IMR-90 (cell line): ENCODE data around the gene PITPNC1. TPM values are rescaled to one million over a fixed set of nuclear protein-coding genes. Genes with fewer than 3 reads are reported as not detected.

Experiments used
- ATAC-seq: fragments of 200-7000 bp; cut with Tn5 transposase; 2 replicates; pipeline ENCODE4 v1.9.1; 2020; ENCODE audit warnings: low read depth, mild to moderate bottlenecking, moderate library complexity
- BruUV-seq: library from RNA; stranded (reverse); fragments of 400-500 nt; replicated peaks from 2 replicates; lab custom pipeline; 2021; lab: Mats Ljungman, UMichigan
- CTCF ChIA-PET: fragments of 300-600 bp; formaldehyde crosslinking; extraction: SDS; loops from one replicate; lab custom pipeline; 2021; ENCODE audit warnings: antibody characterized with exemption; lab: Yijun Ruan, JAX
- POLR2A ChIA-PET: fragments of 300-600 bp; sonication (Branson Sonifier 250); formaldehyde crosslinking; loops from one replicate; lab custom pipeline; 2022; ENCODE audit warnings: antibody characterized with exemption; ENCODE audit not compliant: unreplicated experiment; lab: Charles Lee
- DNase-seq: peaks from one replicate; pipeline ENCODE4 v3.0.0; 2013
- H2AFZ ChIP-seq: replicated peaks from 2 replicates; pipeline ENCODE3; 2013; ENCODE audit warnings: low read length, mild to moderate bottlenecking; ENCODE audit not compliant: poor library complexity
- H2AK5ac ChIP-seq: 2 replicates; pipeline ENCODE4 v1.6.1; 2013; ENCODE audit warnings: low read depth, low read length, inconsistent platforms
- H2AK9ac ChIP-seq: replicated peaks from 2 replicates; pipeline ENCODE3; 2013; ENCODE audit warnings: mild to moderate bottlenecking, low read depth, low read length, moderate library complexity; ENCODE audit not compliant: poor library complexity
- H2BK120ac ChIP-seq: 2 replicates; pipeline ENCODE4 v1.6.1; 2013; ENCODE audit warnings: low read depth, low read length, inconsistent platforms
- H2BK15ac ChIP-seq: 3 replicates; pipeline ENCODE4 v1.6.1; 2013; ENCODE audit warnings: low read depth, low read length, inconsistent platforms
- H2BK20ac ChIP-seq: 2 replicates; pipeline ENCODE4 v1.6.1; 2013; ENCODE audit warnings: low read depth, mild to moderate bottlenecking, inconsistent platforms, low read length, moderate library complexity
- H2BK5ac ChIP-seq: 2 replicates; pipeline ENCODE4 v1.6.1; 2013; ENCODE audit warnings: mild to moderate bottlenecking, low read depth, low read length, inconsistent platforms; ENCODE audit not compliant: poor library complexity, severe bottlenecking
- H3K14ac ChIP-seq: replicated peaks from 2 replicates; pipeline ENCODE4 v1.6.1; 2013; ENCODE audit warnings: low read depth, low read length, inconsistent platforms
- H3K18ac ChIP-seq: 2 replicates; pipeline ENCODE4 v1.6.1; 2013; ENCODE audit warnings: low read depth, low read length, control low read depth
- H3K23ac ChIP-seq: 2 replicates; pipeline ENCODE4 v1.6.1; 2013; ENCODE audit warnings: low read depth, low read length, inconsistent platforms
- H3K27ac ChIP-seq: 2 replicates; pipeline ENCODE4 v1.5.1; 2013; ENCODE audit warnings: mild to moderate bottlenecking, control low read depth, low read length; ENCODE audit not compliant: insufficient read depth
- H3K27me3 ChIP-seq: 2 replicates; pipeline ENCODE4 v1.6.1; 2013; ENCODE audit warnings: low read length; ENCODE audit not compliant: control insufficient read depth, insufficient read depth
- H3K36me3 ChIP-seq: 2 replicates; pipeline ENCODE4 v1.6.1; 2013; ENCODE audit warnings: low read length, mixed read lengths; ENCODE audit not compliant: control insufficient read depth, insufficient read depth
- H3K4ac ChIP-seq: 2 replicates; pipeline ENCODE4 v1.6.1; 2013; ENCODE audit warnings: low read depth, low read length, inconsistent platforms
- H3K4me1 ChIP-seq: 2 replicates; pipeline ENCODE4 v1.6.1; 2013; ENCODE audit warnings: low read length, mixed read lengths; ENCODE audit not compliant: control insufficient read depth, insufficient read depth
- H3K4me2 ChIP-seq: 2 replicates; pipeline ENCODE4 v1.6.1; 2013; ENCODE audit warnings: low read depth, mild to moderate bottlenecking, control low read depth, low read length, moderate library complexity
- H3K4me3 ChIP-seq: 2 replicates; pipeline ENCODE4 v1.5.1; 2013; ENCODE audit warnings: low read depth, mild to moderate bottlenecking, control low read depth, low read length, moderate library complexity; ENCODE audit not compliant: insufficient read depth
- H3K56ac ChIP-seq: 2 replicates; pipeline ENCODE4 v1.6.1; 2013; ENCODE audit warnings: low read length, inconsistent platforms; ENCODE audit not compliant: insufficient read depth; ENCODE audit errors: extremely low read depth
- H3K79me1 ChIP-seq, 2 experiments: 2 replicates each; pipeline ENCODE4 v1.6.1; 2013; ENCODE audit warnings: low read length in 2 of 2, inconsistent platforms in 1 of 2, low read depth in 1 of 2
- H3K9ac ChIP-seq: 2 replicates; pipeline ENCODE4 v1.6.1; 2013; ENCODE audit warnings: low read depth, low read length, control low read depth
- H3K9me1 ChIP-seq: 2 replicates; pipeline ENCODE4 v1.6.1; 2013; ENCODE audit warnings: low read length, inconsistent platforms; ENCODE audit not compliant: insufficient read depth
- H3K9me3 ChIP-seq: 2 replicates; pipeline ENCODE4 v1.6.1; 2013; ENCODE audit warnings: low read length; ENCODE audit not compliant: control insufficient read depth, insufficient read depth
- H4K20me1 ChIP-seq: 2 replicates; pipeline ENCODE4 v1.6.1; 2013; ENCODE audit warnings: low read length, inconsistent platforms; ENCODE audit not compliant: insufficient read depth
- H4K5ac ChIP-seq: 2 replicates; pipeline ENCODE4 v1.6.1; 2013; ENCODE audit warnings: mild to moderate bottlenecking, low read depth, low read length, control low read depth
- H4K8ac ChIP-seq, 2 experiments: 2 replicates each; pipeline ENCODE4 v1.6.1; 2013; ENCODE audit warnings: low read depth in 2 of 2, low read length in 2 of 2, control low read depth in 1 of 2, inconsistent platforms in 1 of 2
- H4K91ac ChIP-seq: 2 replicates; pipeline ENCODE4 v1.6.1; 2013; ENCODE audit warnings: low read depth, low read length, inconsistent platforms; ENCODE audit not compliant: insufficient read depth
- BHLHE40 ChIP-seq: fragments of 150-350 bp; IDR thresholded peaks from 2 replicates; pipeline ENCODE4 v1.6.1; 2016; ENCODE audit warnings: mild to moderate bottlenecking, low read depth, low read length
- CEBPB ChIP-seq: IDR thresholded peaks from 2 replicates; pipeline ENCODE4 v1.6.1; 2012; ENCODE audit warnings: low read depth, low read length, improper control_type of control experiment
- CHD1 ChIP-seq: IDR thresholded peaks from 2 replicates; pipeline ENCODE4 v1.6.1; 2012; ENCODE audit warnings: low read depth, low read length, improper control_type of control experiment
- FOS ChIP-seq: fragments of 150-350 bp; IDR thresholded peaks from 2 replicates; pipeline ENCODE4 v1.6.1; 2016; ENCODE audit warnings: low read depth, low read length
- MAFK ChIP-seq: IDR thresholded peaks from 2 replicates; pipeline ENCODE4 v1.6.1; 2012; ENCODE audit warnings: low read depth, low read length, improper control_type of control experiment
- MAZ ChIP-seq: IDR thresholded peaks from 2 replicates; pipeline ENCODE4 v1.6.1; 2012; ENCODE audit warnings: low read depth, mild to moderate bottlenecking, low read length, improper control_type of control experiment, moderate library complexity, borderline replicate concordance
- MXI1 ChIP-seq: IDR thresholded peaks from 2 replicates; pipeline ENCODE4 v1.6.1; 2012; ENCODE audit warnings: low read depth, mild to moderate bottlenecking, low read length, moderate library complexity, borderline replicate concordance
- POLR2A ChIP-seq: IDR thresholded peaks from 2 replicates; pipeline ENCODE4 v1.6.1; 2012; ENCODE audit warnings: mild to moderate bottlenecking, low read depth, low read length
- RAD21 ChIP-seq: IDR thresholded peaks from 2 replicates; pipeline ENCODE4 v1.6.1; 2012; ENCODE audit warnings: low read length, improper control_type of control experiment
- RCOR1 ChIP-seq: IDR thresholded peaks from 2 replicates; pipeline ENCODE4 v1.6.1; 2012; ENCODE audit warnings: mild to moderate bottlenecking, low read length, improper control_type of control experiment; ENCODE audit not compliant: insufficient replicate concordance
- RFX5 ChIP-seq: IDR thresholded peaks from 2 replicates; pipeline ENCODE4 v1.8.0; 2012; ENCODE audit warnings: low read depth, mild to moderate bottlenecking, low read length, moderate library complexity
- SMC3 ChIP-seq: fragments of 150-350 bp; IDR thresholded peaks from 2 replicates; pipeline ENCODE4 v1.6.1; 2016; ENCODE audit warnings: low read depth, mild to moderate bottlenecking, antibody characterized with exemption, low read length, moderate library complexity
- WGBS, 2 experiments: methylation state at CpG; one replicate each; pipeline versions ENCODE4 v1.1.5 to v1.1.7; 2013; ENCODE audit warnings: missing lambda C conversion rate in 2 of 2; ENCODE audit not compliant: insufficient read length in 1 of 2; ENCODE audit errors: extremely low coverage in 2 of 2; 5-methylcytosine and 5-hydroxymethylcytosine counted together
- dilution Hi-C: fragments of 300-500 bp; cut with HindIII; formaldehyde crosslinking; loops from one replicate; pipeline ENCODE4 v1.14.3; 2018; ENCODE audit warnings: low sequenced_read_pairs; ENCODE audit not compliant: unreplicated experiment
- in situ Hi-C: fragments of 300-500 bp; cut with MboI; formaldehyde crosslinking; loops from 3 replicates; pipeline ENCODE4 v1.14.3; 2019; ENCODE audit warnings: low sequenced_read_pairs, inconsistent platforms, mixed read lengths
- intact Hi-C: fragments of 100-400 bp; cut with micrococcal nuclease; formaldehyde crosslinking; loops from 2 replicates; pipeline ENCODE4 v1.10.0; 2022
- polyA plus RNA-seq, 3 experiments: library from polyadenylated mRNA; depleted of rRNA; stranded (reverse); fragments of >200 nt; gene quantifications; 2 replicates each; pipeline ENCODE4 v1.2.3, GENCODE V29; 2012; ENCODE audit warnings: low replicate concordance in 1 of 3
- total RNA-seq: library from RNA; depleted of rRNA; stranded (reverse); fragments of >200 nt; gene quantifications from 2 replicates; pipeline ENCODE4 v1.2.3, GENCODE V29; 2012
- TF ChIP-seq, protein P1 (sequence below): fragments of 150-350 bp; IDR thresholded peaks from 2 replicates; pipeline ENCODE4 v1.6.1; 2016; ENCODE audit warnings: low read depth, mild to moderate bottlenecking, low read length, moderate library complexity, borderline replicate concordance
- TF ChIP-seq, protein P2 (sequence below): conservative IDR thresholded peaks from 2 replicates; pipeline ENCODE4 v1.5.1; 2012; ENCODE audit warnings: mild to moderate bottlenecking, low read depth, low read length, improper control_type of control experiment

PITPNC1 gene
- total and polyA plus RNA-seq, 2 of the 4 experiments (the other 2 are of a cell fraction), result 4.1 TPM

DNA sequence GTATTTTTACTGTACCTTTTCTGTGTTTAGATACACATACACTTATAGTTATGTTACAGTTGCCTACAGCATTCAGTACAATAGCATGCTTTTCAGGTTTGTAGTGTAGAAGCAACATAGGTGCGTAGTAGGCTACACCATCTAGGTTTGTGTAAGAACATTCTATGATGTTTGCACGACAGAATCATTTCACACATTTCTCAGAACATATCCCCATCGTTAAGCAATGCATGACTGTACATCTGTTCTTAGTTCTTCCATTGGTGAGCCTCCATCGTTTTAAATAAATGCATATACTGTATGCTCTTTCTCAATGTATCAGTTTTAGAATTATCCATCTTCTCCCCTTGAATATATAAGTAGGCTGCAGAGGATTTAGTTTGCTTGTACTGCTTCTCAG, 122.6 kb downstream of the PITPNC1 start:
- H3K4ac ChIP-seq, result no peak overlapping the region
- no peak overlapping the region for H4K8ac ChIP-seq
- H2BK120ac ChIP-seq, result no peak overlapping the region
- H3K79me1 ChIP-seq, result peaks cover 18 to 19% of the 10 kb centered on the region in 2 experiments; a peak in 3 of 4 replicates
- H3K18ac ChIP-seq, result no peak overlapping the region
- H3K9me1 ChIP-seq, result no peaks in the 10 kb centered on the region
- H2AK9ac ChIP-seq, result no peak overlapping the region
- no peak overlapping the region for H4K5ac ChIP-seq
- in situ Hi-C loops (no loop called here), intact Hi-C loops (no loop called here), dilution Hi-C loops (no loop called here)
- no peaks in the 10 kb centered on the region for H3K36me3 ChIP-seq
- no peak overlapping the region for H3K4me2 ChIP-seq
- DNase-seq, result no peak
- ChIA-PET CTCF (no interaction called here), POLR2A (no interaction called here)
- H3K9ac ChIP-seq, result no peak overlapping the region
- H2AFZ ChIP-seq, result no peak overlapping the region
- no peak overlapping the region for H3K14ac ChIP-seq
- H3K4me1 ChIP-seq, result no peaks in the 10 kb centered on the region
- no peak overlapping the region for H3K4me3 ChIP-seq
- H4K20me1 ChIP-seq, result no peaks in the 10 kb centered on the region
- no peak overlapping the region for H2BK20ac ChIP-seq
- no peaks in the 10 kb centered on the region for H3K27me3 ChIP-seq
- H4K91ac ChIP-seq, result no peak overlapping the region
- no peak overlapping the region for H2AK5ac ChIP-seq
- H3K23ac ChIP-seq, result no peak overlapping the region
- H2BK15ac ChIP-seq, result no peak overlapping the region
- ATAC-seq, result no peak
- H2BK5ac ChIP-seq, result no peak overlapping the region
- TF ChIP-seq RAD21 (no peak), MAZ (no peak), RCOR1 (no peak), POLR2A (no peak), BHLHE40 (no peak), RFX5 (no peak), FOS (no peak), CEBPB (no peak), MAFK (no peak), CHD1 (no peak), SMC3 (no peak), MXI1 (no peak)
- TF ChIP-seq, protein P1, sequence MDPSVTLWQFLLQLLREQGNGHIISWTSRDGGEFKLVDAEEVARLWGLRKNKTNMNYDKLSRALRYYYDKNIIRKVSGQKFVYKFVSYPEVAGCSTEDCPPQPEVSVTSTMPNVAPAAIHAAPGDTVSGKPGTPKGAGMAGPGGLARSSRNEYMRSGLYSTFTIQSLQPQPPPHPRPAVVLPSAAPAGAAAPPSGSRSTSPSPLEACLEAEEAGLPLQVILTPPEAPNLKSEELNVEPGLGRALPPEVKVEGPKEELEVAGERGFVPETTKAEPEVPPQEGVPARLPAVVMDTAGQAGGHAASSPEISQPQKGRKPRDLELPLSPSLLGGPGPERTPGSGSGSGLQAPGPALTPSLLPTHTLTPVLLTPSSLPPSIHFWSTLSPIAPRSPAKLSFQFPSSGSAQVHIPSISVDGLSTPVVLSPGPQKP, result no peak
- TF ChIP-seq, protein P2, sequence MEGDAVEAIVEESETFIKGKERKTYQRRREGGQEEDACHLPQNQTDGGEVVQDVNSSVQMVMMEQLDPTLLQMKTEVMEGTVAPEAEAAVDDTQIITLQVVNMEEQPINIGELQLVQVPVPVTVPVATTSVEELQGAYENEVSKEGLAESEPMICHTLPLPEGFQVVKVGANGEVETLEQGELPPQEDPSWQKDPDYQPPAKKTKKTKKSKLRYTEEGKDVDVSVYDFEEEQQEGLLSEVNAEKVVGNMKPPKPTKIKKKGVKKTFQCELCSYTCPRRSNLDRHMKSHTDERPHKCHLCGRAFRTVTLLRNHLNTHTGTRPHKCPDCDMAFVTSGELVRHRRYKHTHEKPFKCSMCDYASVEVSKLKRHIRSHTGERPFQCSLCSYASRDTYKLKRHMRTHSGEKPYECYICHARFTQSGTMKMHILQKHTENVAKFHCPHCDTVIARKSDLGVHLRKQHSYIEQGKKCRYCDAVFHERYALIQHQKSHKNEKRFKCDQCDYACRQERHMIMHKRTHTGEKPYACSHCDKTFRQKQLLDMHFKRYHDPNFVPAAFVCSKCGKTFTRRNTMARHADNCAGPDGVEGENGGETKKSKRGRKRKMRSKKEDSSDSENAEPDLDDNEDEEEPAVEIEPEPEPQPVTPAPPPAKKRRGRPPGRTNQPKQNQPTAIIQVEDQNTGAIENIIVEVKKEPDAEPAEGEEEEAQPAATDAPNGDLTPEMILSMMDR, result no peak
- no peak overlapping the region for H3K27ac ChIP-seq
- WGBS, 2 experiments, result no CpG with 5 or more reads among the region's 4 CpGs
- BruUV-seq, result no TSS peak
- H3K56ac ChIP-seq, result no peak overlapping the region
- H3K9me3 ChIP-seq, result peaks cover 1% of the 10 kb centered on the region; the same call in 1 of the 2 replicates
